Measurements from ENCODE around the gene SEMA5A.

GRCh38 chr5:9564752-9565151 is 18.9 kb upstream of the SEMA5A start:
- TF ChIP-seq, protein P1, sequence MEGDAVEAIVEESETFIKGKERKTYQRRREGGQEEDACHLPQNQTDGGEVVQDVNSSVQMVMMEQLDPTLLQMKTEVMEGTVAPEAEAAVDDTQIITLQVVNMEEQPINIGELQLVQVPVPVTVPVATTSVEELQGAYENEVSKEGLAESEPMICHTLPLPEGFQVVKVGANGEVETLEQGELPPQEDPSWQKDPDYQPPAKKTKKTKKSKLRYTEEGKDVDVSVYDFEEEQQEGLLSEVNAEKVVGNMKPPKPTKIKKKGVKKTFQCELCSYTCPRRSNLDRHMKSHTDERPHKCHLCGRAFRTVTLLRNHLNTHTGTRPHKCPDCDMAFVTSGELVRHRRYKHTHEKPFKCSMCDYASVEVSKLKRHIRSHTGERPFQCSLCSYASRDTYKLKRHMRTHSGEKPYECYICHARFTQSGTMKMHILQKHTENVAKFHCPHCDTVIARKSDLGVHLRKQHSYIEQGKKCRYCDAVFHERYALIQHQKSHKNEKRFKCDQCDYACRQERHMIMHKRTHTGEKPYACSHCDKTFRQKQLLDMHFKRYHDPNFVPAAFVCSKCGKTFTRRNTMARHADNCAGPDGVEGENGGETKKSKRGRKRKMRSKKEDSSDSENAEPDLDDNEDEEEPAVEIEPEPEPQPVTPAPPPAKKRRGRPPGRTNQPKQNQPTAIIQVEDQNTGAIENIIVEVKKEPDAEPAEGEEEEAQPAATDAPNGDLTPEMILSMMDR (IDR thresholded peaks at IDR 0.05), result no peak
- no peak for TF ChIP-seq POLR2A (IDR thresholded peaks at IDR 0.05)
